ENCODE measurements around the gene BCKDHA. TPM values are rescaled to one million over a fixed set of nuclear protein-coding genes. Genes with fewer than 3 reads are reported as not detected.
"Not testable (repeated sequence)": the region's sequence is repeated elsewhere in the genome, so short reads cannot be mapped to it uniquely, and the experiment has no call there.

The BCKDHA gene
- total RNA-seq, 1 donor from 2014 or later: 53.4 TPM

GRCh38 chr19:41443813-41444455, 46.3 kb downstream of the BCKDHA start:
- no peak for DNase-seq (ENCODE audit: low read depth)

GRCh38 chr19:41445575-41445974, 48.0 kb downstream of the BCKDHA start:
- DNase-seq (ENCODE audit: low read depth): no peak

- DNase-seq (ENCODE audit: low read depth): no peak
Observed at GRCh38 chr19:41447732-41448332, 50.2 kb downstream of the BCKDHA start.

DNA sequence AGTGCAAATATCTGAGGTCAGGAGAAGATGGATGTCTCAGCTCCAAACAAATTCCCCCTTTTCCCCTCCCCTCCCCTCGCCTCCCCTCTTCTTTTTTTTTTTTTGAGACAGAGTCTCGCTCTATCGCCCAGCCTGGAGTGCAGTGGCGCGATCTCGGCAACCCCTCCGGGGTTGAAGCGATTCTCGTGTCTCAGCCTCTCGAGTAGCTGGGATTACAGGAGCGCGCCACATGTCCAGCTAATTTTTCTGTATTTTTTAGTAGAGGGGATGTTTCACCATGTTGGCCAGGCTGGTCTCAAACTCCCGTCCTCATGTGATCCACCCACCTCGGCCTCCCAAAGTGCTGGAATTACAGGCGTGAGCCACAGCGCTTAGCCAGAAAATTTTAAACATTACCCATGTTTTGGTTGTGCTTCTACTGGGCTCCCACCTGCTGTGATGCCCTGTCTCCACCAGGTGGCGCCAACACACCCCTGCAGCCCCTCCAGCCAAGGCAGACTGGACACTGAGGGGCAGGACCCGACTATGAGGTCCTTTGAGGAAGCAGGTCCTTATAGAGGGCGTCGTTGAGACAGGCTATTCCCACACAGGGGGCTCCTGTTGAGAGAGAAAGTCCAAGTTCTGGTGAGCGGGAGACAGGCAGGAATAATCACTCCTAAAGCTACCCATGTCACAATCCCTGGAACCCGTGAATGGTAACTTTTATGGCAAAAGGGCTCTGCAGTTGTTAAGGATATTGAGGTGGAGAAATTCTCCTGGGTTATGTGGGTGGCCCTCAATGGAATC, 51.7 kb downstream of the BCKDHA start:
- peak; percentile 68 for DNase-seq (ENCODE audit: low read depth)

DNA sequence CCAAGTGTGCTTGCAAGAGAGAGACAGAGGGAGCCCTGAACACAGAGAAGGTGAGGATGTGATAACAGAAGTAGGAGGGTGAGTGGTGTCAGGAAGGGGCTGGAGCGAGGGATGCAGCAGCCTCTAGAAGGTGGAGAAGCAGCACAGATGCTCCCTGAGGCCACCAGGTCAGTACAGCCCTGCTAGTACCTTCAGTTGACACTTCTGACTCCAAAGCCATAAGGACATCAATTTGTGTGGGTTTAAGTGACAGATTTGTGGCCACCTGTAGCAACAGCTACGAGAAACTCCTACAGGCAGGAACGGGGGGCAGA, 52.2 kb downstream of the BCKDHA start:
- no peak for DNase-seq (ENCODE audit: low read depth)

DNA sequence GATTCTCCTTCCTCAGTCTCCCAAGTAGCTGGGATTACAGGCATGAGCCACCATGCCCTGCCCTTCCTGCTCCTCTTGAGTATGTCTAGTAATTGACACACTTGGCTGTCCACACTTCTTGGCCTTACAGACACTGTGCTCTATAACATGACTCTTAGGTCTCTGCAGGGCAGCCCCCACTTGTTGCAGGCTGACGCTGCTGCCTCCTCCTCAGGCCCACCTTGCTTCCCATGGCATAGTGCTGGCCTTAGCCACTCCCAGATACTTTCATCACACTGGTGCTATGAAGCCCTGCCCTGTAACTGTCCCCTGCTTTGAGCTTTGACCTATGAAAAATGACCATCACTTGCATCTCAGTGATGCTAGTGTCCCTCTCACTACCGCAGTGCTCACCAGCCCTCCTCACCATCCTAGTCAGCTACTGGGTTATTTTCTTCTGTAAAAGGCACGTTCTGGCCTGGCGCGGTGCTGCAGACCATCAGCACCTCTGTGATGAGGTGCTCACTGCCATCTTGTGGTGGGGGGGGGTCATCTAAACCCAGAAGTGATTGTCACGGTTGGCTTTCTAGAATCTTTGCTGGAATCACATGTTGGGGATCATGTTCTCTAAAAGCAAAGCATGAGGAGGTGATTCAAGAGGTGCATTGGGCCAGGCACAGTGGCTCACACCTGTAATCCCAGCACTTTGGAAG, 55.1 kb downstream of the BCKDHA start:
- no peak for DNase-seq (ENCODE audit: low read depth)

GRCh38 chr19:41455936-41456335, 58.3 kb downstream of the BCKDHA start:
- DNase-seq (ENCODE audit: low read depth): no peak

- peak; percentile 4 for DNase-seq (ENCODE audit: low read depth)
Observed at GRCh38 chr19:41456342-41456918, 58.8 kb downstream of the BCKDHA start.

- DNase-seq (ENCODE audit: low read depth): no peak
Observed at GRCh38 chr19:41457241-41457640, 59.6 kb downstream of the BCKDHA start.

DNA sequence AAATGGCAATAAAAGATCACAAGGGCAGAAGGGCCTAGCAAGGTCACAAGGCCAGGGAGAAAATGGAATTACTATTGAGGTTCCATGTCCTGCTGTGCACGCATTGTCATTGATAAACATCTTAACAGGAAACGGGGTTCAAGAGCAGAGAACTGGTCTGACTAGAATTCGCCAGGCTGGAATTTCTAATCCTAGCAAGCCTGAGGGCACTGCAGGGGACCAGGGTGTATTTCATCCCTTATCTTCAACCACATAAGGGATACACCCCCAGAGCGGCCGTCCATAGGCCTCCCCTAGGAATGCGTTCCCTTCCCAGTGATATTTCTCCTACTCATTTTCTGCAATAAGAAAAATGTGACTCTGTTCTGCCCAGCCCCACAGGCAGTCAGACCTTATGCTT, 64.9 kb downstream of the BCKDHA start:
- no peak for DNase-seq (ENCODE audit: low read depth)

DNA sequence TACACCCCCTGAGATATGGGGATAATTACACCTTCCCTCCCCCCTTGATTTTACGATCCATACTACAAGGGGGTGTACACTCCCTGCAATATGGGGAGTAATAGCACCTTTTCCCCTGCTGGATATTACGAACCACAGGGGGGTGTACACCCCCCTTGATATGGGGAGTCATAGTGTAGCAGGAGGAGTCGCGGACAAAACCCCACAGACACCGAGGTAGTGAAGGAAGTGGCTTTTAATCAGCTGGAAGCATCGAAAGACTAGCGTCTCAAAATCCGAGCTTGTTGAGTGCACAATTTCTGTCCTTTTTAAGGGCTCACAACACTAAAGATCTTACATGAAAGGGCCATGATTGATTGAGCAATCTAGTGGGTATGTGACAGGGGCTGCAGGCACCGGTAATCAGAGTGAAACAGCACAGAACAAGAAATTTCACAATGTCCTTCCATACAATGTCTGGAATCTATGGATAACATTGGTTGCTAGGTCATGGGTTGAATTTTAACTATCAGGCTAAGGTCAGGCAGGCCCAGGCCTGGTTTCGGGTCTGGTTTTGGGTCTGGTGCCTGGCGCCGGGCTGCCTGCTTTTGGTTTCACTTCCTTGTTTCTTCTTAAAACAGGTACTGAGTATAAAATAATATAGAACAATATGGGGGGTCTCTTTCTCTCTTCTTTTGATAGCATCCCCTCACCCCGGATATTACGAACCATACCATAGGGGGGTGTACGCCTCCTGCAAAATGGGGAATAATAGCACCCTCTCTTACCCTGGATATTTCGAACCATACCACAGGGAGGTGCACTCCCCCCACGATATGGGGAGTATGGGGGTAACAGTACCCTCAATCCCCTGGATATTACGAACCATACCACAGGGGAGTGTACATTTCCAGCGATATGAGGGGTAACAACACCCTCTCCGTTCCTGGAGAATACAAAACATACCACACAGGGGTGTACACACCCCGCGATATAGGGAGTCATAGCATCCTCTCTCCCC, 65.9 kb downstream of the BCKDHA start:
- not testable (repeated sequence) for DNase-seq (ENCODE audit: low read depth)

Other genes starting within 250 kb of the BCKDHA start
- not detected in 2 replicates for gene CYP2S1, start 204.6 kb upstream of the BCKDHA start, total RNA-seq
- 24.8 and 27.0 TPM in 2 replicates for gene AXL, start 178.6 kb upstream of the BCKDHA start, total RNA-seq
- 78.6 and 81.4 TPM in 2 replicates for gene HNRNPUL1, start 133.4 kb upstream of the BCKDHA start, total RNA-seq
- gene CCDC97, start 87.6 kb upstream of the BCKDHA start, total RNA-seq: 16.0 and 17.4 TPM in 2 replicates
- gene TGFB1, start 43.9 kb upstream of the BCKDHA start, total RNA-seq: 12.3 and 17.1 TPM in 2 replicates
- 3.5 and 5.0 TPM in 2 replicates for gene B9D2, start 33.7 kb upstream of the BCKDHA start, total RNA-seq
- gene TMEM91, start 21.3 kb upstream of the BCKDHA start, total RNA-seq: 0.59 and 1.7 TPM in 2 replicates
- 22.2 and 35.4 TPM in 2 replicates for gene EXOSC5, start 459 bp upstream of the BCKDHA start, total RNA-seq
- gene B3GNT8, start 29.6 kb downstream of the BCKDHA start, total RNA-seq: not detected in 2 replicates
- 36.2 and 43.2 TPM in 2 replicates for gene DMAC2, start 42.1 kb downstream of the BCKDHA start, total RNA-seq
- not detected in 2 replicates for gene ERICH4, start 45.3 kb downstream of the BCKDHA start, total RNA-seq
- gene CEACAM21, start 178.3 kb downstream of the BCKDHA start, total RNA-seq: not detected in 2 replicates
- not detected in 2 replicates for gene CEACAM4, start 229.3 kb downstream of the BCKDHA start, total RNA-seq

All from myocyte (in vitro differentiated cells).